Loucy (cell line): ENCODE results near the gene BTBD1.

Source experiments
- CTCF ChIP-seq: fragments of 200-600 bp; sonication (generic); conservative IDR thresholded peaks from 2 replicates; pipeline ENCODE4 v1.5.1; 2014; ENCODE audit warnings: mild to moderate bottlenecking, antibody characterized with exemption, low read length
- EZH2phosphoT487 ChIP-seq: fragments of 200-600 bp; IDR thresholded peaks from 2 replicates; pipeline ENCODE4 v1.6.1; 2018; ENCODE audit warnings: antibody characterized with exemption, mild to moderate bottlenecking, moderate library complexity, borderline replicate concordance

GRCh38 chr15:82995076-82995475 lies 72.0 kb downstream of the BTBD1 start:
- no peak for TF ChIP-seq CTCF
- TF ChIP-seq EZH2phosphoT487: no peak
